A549 treated with Mapracorat at 1 μM for 4 hours (cell line): ENCODE data around the gene WDR89. TPM values are rescaled to one million over a fixed set of nuclear protein-coding genes. Genes with fewer than 3 reads are reported as not detected.

Experiments
- total RNA-seq: library from RNA; stranded (reverse); fragments of 200-300 nt; extraction: Qiagen RNA extraction; gene quantifications from 5 replicates; pipeline ENCODE4 v1.2.3, GENCODE V29; 2022

WDR89 gene
- total RNA-seq, result 8.3 to 9.7 TPM (median 8.8 TPM) in 5 replicates

GRCh38 chr14:63641473-63642228, at the start of gene WDR89:
TSS of gene WDR89 (minus strand) at chr14:63641871. CDS start at chr14:63599942, 41,929 bp downstream.

Other genes starting within 250 kb of the WDR89 start
- 19.3 to 25.7 TPM (median 24.0 TPM) in 5 replicates for gene PPP2R5E, start 98.5 kb downstream of the WDR89 start, total RNA-seq
- gene SGPP1, start 86.2 kb upstream of the WDR89 start, total RNA-seq, result 10.7 to 16.1 TPM (median 14.8 TPM) in 5 replicates
- gene SYNE2, start 211.1 kb upstream of the WDR89 start, total RNA-seq, result 9.9 to 12.6 TPM (median 10.6 TPM) in 5 replicates